UCSD-AML1 (cell line): ENCODE data around the gene VWA3B.
A peak's percentile ranks its signal among the peaks of the same experiment; 100 is the strongest.
"Not testable (repeated sequence)": the region's sequence is repeated elsewhere in the genome, so short reads cannot be mapped to it uniquely, and the experiment has no call there.

Experiments used
- DNase-seq: peaks from one replicate; lab custom pipeline; 2025; ENCODE audit not compliant: unreplicated experiment; lab: John Stamatoyannopoulos, UW

The VWA3B gene

DNA sequence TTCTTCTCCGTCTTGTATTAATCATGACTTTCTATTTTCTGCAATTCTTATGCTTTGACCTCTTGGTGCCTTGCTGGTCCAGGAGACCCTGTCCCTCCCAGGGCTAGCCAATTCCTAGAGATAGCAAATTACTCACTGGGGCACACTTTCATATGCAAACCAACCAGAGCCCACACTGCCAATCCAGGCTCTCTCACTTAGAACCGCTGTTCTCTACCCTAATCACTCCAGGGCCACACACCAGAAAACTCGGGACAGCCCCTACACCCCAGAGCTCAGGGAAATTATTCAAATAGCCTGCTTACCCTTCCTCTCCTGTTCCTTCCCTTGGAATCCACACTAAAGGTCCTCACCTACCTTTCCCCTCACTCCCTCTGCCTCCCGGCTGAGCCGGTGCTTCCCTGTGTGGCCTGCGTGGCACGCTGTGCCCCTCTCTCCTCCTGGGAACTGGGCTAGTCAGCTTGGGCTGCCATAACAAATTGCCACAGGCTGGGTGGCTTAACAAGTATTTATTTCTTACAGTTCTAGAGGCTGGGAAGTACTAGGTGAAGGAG lies 41.7 kb downstream of the VWA3B start:
- no peak for DNase-seq

DNA sequence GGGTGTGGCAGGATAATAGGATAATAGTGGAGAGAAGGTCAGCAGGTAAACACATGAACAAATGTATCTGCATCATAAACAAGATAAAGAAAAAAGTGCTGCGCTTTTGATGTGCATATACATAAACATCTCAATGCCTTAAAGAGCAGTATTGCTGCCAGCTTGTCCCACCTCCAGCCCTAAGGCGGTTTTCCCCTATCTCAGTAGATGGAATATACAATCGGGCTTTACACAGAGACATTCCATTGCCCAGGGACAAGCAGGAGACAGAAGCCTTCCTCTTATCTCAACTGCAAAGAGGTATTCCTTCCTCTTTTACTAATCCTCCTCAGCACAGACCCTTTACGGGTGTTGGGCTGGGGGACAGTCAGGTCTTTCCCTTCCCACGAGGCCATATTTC lies 43.1 kb downstream of the VWA3B start:
- not testable (repeated sequence) for DNase-seq

DNA sequence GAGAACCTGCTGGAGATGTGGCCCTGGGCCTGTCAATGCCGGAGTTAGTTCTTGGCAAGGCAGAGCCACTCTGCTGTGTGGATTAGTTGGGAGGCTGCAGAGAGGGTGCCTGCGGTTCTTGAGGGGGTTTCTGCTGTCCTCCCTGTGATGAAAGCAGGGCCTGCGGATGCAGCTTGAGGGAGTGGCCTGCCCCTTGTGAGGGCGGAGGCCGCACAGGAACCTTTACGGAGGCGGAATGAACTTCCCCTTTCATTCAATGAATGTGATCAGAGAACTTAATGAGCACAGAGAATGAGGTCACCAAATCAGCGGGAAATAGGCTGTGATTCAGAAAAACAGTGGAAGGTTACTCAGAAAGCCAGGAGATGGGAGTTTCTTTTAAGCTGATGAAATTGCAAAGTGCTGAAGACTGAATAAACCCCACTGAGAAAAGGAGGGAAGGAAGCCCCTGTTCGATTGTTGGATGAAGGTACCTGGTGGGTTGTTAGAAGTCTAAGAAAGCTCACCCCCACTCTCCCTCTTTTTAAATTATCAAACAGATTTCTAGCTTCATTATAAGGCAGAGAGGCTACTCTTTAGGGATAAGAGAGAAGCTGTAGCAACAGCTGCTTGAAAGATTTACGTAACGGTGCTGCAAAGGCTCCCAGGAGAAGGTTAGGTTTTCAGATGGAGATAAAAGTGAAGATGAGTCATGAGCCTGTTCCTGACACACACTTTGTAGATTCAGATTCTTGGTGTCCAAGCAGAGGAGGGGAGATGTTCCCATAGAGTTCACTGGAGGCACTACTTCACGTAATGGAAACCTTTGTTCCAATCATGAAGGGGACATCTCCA lies 47.4 kb downstream of the VWA3B start:
- DNase-seq = peak; percentile 59

DNA sequence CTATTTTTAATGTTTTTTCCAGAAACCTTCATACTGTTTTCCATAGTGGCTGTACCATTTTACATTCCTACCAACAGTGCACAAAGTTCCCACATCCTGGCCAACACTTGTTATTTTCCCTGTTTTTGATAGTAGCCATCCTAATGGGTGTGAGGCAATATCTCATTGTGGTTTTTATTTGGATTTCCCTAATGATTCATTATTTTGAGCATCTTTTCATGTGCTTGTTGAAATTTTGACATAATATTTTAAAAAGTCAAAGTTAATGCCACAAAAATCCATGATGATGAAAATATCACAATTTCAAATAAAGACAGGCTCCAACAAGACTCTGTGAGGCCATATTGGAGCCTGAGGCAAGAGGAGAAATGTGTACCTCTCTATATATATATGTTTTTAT lies 50.2 kb downstream of the VWA3B start:
- no peak for DNase-seq

DNA sequence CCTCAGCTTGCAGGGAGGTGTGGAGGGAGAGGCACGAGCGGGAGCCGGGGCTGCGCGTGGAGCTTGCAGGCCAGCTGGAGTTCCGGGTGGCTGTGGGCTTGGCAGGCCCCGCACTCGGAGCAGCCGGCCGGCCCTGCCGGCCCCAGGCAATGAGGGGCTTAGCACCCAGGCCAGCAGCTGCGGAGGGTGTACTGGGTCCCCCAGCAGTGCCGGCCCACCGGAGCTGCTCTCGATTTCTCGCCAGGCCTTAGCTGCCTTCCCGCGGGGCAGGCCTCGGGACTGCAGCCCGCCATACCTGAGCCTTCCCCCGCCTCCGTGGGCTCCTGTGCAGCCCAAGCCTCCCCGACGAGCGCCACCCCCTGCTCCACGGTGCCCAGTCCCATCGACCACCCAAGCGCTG lies 52.0 kb downstream of the VWA3B start:
- DNase-seq = not testable (repeated sequence)

DNA sequence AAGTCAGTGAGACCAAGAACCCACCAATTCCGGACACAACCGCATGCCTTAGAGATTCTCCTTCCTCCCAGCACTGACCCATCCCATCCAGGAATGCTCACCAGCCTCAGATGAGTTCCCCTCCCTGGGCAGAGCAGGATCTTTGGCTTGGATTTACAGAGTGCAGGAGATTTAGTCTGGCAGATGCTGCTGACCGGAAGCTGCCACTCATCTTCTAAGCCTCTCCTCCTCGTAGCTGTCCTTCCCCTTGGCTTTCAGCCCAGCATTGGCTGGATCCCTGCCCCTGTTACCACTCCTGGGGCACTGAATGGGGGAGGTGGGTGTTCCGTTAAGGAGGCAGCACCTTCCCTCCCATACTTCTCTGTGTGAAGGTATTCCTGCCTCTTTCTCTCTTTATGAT lies 53.2 kb downstream of the VWA3B start:
- no peak for DNase-seq

DNA sequence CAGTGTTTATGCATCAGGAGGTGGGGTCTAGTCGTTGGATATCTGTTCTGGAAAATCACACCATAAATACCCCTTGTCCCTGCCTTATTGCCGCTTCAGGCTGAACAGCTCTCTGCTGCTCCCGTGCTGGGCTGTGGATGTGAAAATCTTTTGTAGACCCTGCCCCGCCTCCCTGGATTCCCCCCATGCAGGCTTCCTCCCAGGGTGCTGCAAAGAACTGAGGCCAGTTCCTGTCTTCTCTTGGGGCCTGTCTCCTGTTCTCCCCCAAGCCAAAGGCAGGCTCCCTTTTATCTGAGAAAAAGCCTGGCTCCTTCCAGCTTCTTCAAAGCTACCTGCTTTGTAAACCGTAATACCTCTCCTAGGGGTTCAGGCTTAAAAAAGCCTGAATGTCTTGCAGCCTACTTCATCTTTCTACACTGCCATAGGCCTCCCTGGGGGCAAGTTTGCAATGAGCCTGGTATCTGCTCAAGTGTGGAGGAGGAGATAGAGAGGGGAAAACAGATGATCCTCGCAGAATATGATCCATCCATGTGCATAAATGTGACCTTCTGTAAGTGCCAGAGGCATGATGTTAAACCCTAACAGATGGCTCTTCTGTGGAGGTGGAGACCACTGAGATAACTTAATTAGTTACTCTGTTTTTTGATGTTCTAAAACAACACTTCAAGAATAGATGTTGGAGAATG lies 55.3 kb downstream of the VWA3B start:
- DNase-seq = no peak

DNA sequence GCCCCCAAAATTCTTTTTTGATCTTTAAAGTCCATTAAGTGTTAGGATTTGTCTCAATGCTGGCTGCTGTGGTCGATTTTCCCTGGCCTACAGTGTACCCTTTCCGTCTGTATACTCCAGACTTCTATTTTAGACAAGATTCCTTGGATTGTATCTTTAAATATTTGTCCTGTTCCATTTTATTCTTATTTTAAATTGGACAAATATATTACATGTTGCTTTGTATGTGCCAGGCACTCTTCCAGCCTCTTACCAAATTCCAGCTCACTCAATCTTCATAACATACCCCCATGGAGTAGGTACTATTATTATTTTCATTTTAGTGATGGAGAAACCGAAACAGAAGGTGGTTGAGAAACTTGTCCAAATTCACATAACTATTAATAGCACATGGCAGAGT lies 58.1 kb downstream of the VWA3B start:
- DNase-seq = no peak

DNA sequence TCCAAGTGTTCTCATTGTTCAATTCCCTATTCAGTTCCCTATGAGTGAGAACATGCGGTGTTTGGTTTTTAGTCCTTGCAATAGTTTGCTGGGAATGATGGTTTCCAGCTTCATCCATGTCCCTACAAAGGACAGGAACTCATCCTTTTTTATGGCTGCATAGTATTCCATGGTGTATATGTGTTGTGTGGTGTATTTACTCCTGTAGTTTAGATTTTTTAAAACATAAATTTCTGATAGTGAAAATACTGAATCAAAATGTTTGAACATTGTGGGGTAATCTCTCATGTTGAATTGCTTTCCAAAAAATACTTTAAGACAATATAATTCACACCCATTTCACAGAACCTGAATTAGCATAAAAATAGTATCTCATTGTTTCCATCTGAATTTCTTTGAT lies 60.9 kb downstream of the VWA3B start:
- not testable (repeated sequence) for DNase-seq

DNA sequence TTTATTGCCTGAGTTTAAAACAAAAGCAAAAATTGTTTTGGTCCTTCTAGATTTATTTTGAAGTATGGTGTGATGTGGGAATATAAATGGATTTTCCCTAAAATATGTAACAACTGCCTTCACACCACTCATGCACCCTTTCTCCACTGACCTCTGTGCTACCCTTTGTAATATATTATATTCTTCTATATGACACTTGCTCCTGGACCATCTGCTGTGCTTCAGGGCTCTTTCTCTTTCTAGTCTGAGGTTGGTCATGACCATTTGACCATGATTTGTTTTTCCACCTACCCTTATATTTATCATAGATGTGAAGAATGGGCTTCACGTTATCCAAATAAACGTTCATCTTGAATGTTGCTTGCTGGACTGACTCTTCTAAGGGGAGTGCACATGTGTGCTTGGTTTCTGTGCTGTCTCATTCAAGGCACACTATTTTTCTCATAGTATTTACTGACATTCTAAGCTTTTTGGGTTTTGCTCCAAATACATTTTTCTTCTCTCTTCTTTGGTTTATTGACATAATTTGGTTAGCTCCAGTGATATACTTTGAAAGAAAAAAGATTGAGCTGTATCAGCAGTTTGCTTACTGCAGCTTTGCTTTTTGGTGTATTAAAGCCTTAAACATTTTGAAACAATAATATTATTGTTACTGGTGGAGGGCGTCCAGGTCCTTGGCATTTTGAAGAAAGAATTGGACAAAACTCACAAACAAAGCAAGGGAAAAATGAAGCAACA lies 61.8 kb downstream of the VWA3B start:
- DNase-seq = no peak

DNA sequence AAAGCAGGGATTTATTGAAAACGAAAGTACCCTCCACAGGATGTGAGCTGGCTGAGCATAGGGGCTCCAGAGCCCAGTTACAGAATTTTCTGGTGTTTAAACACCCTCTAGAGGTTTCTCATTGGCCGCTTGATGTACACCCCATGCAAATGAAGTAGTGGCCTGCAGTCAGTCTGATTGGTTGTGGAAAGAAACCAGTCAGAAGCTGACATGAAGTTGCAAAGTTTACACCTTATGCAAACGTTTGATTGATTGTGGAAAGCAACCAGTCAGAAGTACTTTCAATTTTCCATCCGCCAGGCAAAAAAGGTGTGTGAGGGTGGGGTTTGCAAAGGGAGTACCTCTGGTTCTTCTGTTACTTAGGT lies 62.3 kb downstream of the VWA3B start:
- DNase-seq = peak; percentile 18

DNA sequence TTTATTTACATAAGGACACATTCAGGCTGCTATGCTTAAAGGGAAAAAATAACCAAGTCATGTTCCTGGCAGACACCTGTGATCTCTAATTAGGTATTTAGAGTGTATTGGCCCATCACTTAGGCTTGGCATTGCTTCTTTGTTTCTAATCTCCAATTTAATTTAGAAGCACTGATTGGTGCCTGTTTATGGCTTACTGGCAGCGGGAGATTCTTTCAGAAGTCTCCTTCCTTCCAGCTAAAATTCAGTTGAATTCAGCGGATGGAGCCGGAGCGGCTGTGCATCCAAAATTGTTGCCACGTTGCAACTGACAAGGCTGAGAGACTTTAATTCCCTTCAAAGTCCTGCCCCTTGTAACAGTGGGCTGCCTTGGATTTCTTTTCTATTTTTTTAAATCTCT lies 66.5 kb downstream of the VWA3B start:
- no peak for DNase-seq

DNA sequence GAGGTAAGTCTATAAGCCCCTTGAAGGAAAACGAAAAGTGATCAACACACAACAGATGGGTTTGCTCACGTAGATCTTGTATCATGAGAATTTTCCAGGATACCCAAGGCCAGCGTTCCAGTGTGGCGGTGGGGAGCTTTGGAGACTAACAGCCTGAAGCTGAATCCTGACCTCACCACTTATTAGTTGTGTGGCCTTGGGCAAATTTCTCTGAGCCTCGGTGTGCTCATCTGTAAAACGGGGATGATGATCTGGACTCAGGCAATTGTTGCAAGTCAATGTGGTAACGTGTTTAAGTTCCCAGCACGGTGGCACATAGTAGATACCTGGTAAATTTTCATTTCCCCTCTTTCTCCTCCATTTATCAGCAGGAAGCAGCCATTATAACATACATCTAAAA lies 68.3 kb downstream of the VWA3B start:
- no peak for DNase-seq

DNA sequence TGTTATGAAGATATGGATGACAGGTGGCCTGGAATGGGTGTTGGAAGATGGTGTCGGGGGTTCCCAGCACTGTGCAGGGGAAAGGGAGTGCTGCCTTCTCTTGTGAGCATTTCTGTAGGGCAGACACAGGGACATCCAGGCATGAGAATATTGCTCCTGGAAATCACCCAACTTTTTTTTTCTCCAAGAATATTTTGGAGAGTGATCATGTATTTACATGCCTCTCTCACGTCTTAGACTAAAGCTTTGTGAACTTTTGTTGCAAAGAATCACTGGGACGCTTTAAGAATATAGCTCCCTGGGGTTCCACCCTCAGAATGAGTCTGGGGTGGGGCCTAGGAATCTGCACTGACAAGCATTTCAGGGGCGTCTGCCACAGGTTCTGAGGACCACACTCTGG lies 68.7 kb downstream of the VWA3B start:
- DNase-seq = no peak

DNA sequence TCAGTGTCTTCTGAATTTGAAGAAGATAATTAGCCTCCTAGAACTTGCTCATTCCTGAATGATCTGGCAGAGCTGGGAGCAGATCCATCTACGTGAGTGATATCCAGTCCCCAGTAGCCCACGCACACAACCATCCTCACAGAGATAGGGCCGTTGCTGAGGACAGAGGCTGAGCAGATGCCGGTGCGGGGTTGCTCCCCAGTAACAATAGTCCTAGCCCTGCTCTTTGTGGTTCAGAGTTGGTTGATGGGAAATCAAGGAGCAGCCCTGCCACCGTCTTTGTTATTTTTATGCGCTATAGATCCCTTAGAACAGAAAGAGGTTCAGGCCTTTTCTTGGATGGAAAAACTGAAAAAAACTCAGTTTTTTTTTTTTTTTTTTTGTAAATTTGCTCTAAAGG lies 69.3 kb downstream of the VWA3B start:
- DNase-seq = no peak

DNA sequence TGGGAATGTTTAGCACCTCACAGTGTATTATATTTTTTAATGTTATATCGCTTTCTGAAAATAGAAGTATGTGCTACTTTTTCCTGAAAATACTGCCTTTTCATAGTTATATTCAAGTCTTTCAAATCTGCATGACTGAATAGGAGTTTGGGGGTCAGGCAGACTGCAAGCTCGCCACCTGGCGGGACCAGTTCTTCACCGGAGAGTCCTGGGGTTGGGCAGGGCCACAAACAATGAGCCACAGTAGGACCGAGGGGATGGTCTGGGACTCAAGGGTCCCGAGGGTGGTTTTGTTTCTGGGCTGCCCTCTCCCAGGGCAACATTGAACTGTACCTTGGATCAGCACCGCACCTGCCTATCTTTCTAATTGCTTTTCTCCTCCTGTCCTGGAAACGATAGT lies 70.6 kb downstream of the VWA3B start:
- peak; percentile 22 for DNase-seq

DNA sequence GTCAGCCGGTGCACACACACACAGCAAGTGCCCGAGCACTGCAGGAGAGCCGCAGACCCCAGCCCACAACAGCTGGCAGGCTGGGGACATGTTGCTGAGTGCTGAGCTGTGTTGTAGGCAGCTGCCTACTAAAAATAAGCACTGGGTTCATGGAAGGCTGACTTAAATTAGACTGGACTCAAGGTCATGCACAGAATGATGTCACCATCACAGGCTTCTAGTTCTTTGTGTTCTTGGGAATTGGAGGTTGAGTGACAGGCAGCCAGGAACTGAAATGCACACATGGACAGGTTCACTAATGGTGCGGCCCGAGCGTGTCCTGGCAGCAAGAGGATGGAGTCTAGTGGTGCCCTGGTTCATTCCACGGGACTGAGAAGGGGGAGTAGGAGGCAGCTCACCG lies 71.3 kb downstream of the VWA3B start:
- DNase-seq = no peak

DNA sequence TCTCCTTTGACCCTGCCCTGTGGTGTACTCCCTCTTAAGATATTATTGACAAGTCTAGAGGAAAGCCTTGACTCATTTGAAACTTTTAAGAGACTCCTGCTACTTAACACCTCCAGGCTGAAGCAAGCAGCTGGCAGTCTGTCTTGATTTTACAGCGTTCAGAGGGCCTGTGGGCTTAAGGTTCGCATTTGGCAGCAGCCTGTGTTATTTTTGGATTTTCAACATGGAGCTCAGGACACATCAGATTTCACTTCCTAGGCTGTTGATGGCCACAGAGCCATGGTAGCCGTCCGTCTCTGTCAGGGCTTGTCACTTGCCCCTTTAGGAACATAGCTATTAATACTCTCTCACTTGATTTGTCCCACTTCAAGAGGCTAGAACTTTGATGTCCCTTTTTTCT lies 73.6 kb downstream of the VWA3B start:
- DNase-seq = no peak

DNA sequence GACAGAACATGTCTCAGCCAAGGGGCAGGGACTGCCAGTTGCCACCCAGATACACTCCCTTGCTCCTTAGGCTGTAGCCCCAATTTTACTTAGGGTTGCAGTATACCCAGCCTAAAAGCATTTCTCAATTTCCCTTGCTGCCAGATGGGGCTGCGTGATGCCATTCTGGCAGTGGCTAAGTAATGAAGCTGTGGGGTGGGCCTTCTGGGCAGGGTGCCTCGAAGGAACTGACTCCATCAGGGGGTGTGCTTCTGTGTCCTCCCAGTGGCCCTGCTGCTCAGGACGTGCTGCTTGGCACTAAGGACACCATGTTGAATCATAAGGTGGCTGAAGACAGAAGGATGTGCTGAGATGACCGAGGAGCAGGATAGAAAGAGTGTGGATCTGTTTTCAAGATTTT lies 74.2 kb downstream of the VWA3B start:
- no peak for DNase-seq

DNA sequence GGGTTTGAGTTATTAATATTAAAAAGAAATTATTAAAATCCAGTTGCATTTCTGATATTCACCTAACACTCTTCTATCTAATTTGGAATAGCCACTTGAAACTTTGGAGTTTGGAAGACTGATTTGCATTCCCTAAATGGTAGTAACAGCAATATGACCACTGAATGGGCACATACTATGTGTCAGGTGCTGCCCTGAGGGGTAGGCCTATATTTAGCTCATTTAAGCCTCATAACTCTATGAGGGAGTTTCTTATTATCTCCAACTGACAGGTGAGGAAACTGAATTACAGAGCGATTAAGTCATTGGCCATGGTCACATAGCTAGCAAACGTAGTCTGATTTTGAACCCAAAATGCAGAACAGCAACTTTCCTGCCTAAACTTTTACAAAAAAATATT lies 77.3 kb downstream of the VWA3B start:
- no peak for DNase-seq

DNA sequence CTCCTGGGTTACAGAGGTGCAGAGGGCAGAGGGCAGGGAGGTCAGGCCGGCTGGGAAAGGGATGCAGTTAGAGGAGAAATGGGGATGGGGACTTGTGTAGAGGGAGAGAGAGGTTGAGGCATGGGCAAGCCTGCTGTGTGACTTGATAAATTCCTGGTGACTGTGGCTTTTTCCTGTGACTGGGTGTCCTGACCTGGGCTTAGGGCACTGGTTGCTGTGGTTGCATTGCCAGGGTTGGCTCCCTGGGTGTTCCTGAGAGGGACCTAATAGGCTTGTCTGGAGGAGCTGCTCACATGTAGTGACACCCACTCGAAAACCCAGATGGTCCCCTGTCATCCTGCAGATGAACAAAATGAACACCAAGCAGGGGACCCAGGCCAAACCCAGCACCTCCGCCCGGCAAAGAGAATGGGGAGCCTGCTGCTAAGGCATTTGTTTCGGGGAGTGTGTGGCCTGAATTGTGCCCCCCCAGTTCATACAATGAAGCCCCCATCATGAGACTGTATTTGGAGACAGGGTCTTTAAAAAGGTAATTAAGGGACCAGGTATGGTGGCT lies 78.6 kb downstream of the VWA3B start:
- no peak for DNase-seq
